HG02970 (cell line): ENCODE results near the gene BTNL8.

Experiments used
- ATAC-seq: cut with Tn5 transposase; IDR thresholded peaks from one replicate; pipeline ENCODE4 v1.9.1; 2021; ENCODE audit warnings: mild to moderate bottlenecking, moderate library complexity, moderate number of reproducible peaks; ENCODE audit not compliant: unreplicated experiment, low FRiP score

The BTNL8 gene

GRCh38 chr5:180950291-180950949 lies 51.5 kb downstream of the BTNL8 start:
- no peak for ATAC-seq

- ATAC-seq: no peak
Observed at GRCh38 chr5:180959661-180960060, 60.7 kb downstream of the BTNL8 start.

- ATAC-seq: no peak
Observed at GRCh38 chr5:180960209-180960608, 61.2 kb downstream of the BTNL8 start.

- ATAC-seq: no peak
Observed at GRCh38 chr5:180969406-180969805, 70.4 kb downstream of the BTNL8 start.

- ATAC-seq: no peak
Observed at GRCh38 chr5:180970336-180970735, 71.4 kb downstream of the BTNL8 start.

DNA sequence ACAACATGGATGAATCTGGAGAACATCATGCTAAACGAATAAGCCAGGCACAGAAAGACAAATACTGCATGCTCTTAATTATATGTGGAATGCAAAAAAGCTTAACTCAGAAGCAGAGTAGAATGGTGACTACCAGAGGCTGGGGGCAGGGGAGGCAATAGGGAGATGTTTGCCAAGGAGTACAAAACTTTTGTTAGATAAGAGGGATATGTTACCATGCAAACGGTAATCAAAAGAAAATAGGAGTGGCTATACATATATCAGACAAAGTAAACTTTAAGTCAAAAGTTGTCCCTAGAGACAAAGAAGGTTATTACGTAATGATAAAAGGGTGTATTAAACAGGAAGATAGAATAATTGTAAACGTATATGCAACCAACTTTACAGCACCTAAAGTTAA lies 71.9 kb downstream of the BTNL8 start:
- no peak for ATAC-seq

DNA sequence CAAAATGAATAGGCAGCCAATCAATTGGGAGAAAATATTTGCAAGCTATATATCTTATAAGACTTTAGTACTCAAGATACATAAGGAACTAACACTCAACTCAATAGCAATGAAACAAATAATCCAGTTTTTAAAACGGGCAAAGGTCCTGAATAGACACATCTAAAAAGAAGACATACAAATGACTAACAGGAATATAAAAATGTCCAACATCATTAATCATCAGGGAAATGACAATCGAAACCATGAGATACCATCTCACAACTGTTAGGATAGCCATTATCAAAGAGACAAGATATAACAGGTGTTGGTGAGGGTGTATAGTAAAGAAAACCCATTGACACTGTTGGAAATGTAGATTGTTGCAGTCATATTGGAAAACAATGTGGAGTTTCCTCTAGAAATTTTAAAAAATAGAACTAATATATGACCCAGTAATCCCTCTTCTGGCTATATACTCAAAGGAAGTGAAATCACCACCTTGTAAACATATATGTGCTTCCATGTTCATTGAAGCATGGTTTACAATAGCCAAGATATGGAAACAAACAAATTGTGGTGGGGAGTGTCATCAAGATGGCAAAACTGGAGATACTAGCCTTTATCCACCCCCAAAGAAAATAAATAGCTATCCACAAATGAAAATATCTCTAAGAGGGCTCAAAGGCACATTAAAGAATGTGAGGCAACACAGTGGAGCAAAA lies 75.8 kb downstream of the BTNL8 start:
- peak; percentile 13 for ATAC-seq

GRCh38 chr5:180975338-180975737 lies 76.4 kb downstream of the BTNL8 start:
- ATAC-seq: peak; percentile 69

- ATAC-seq: no peak
Observed at GRCh38 chr5:180976518-180976917, 77.6 kb downstream of the BTNL8 start.

- ATAC-seq: no peak
Observed at GRCh38 chr5:180977852-180978251, 78.9 kb downstream of the BTNL8 start.

GRCh38 chr5:180982008-180982741 lies 83.2 kb downstream of the BTNL8 start:
- ATAC-seq: no peak

GRCh38 chr5:180988016-180988415 lies 89.1 kb downstream of the BTNL8 start:
- no peak for ATAC-seq

- ATAC-seq: no peak
Observed at GRCh38 chr5:180988592-180988991, 89.6 kb downstream of the BTNL8 start, which contains the start of gene BTNL3. Gene BTNL3 (plus strand): TSS chr5:180988846. CDS start chr5:180989029, 183 bp downstream.

DNA sequence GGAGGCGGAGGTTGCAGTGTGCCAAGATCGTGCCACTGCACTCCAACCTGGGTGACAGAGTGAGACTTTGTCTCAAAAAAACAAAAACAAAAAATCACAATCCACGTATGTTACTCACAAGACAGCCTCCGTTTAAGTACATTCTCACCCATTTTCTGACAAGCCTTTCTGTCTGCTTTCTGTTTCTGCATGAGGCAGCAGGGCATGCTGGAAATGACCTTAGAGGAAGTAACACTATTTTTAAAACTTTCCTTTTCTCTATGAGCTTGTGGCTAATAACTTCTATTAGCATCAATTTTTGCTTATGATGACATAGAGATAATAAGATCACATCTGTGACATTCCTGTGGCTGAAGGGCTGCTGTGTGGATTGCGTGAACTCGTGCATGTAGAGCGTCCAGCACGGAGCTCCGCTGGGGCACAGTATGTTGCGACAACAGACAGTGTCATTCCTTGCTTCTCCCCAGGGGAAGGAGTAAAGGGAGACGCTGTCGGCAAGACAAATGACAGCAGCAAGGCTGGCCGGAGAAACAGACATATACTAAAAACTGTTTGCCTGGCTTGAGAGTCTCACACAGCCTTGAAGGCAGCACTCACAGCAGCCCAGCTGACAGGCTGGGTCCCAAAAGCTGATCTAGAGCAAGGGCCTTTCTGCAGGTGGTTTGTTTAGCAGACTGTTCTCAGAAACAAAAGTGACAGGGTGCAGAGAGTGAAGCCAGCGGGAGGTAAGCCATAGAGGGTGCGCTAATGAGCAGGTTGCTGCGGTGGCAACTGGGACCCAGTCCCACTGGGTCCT lies 91.3 kb downstream of the BTNL8 start:
- no peak for ATAC-seq

GRCh38 chr5:180990882-180991242 lies 91.9 kb downstream of the BTNL8 start:
- ATAC-seq: no peak
